Lower leg skin (tissue), 3 donors: ENCODE results near the gene ERC1.

Source experiments
- CTCF ChIP-seq, 3 donors: fragments of 450-650 bp; IDR thresholded peaks; one replicate each; pipeline ENCODE4 v1.5.1; 2016; ENCODE audit warnings: antibody characterized with exemption in 3 of 3, mild to moderate bottlenecking in 3 of 3, moderate library complexity in 2 of 3
- POLR2A ChIP-seq, 2 donors: fragments of 450-650 bp; IDR thresholded peaks; one replicate each; pipeline ENCODE4 v1.6.1; 2016 to 2017; ENCODE audit warnings: antibody characterized with exemption in 2 of 2, mild to moderate bottlenecking in 1 of 2, moderate library complexity in 1 of 2

DNA sequence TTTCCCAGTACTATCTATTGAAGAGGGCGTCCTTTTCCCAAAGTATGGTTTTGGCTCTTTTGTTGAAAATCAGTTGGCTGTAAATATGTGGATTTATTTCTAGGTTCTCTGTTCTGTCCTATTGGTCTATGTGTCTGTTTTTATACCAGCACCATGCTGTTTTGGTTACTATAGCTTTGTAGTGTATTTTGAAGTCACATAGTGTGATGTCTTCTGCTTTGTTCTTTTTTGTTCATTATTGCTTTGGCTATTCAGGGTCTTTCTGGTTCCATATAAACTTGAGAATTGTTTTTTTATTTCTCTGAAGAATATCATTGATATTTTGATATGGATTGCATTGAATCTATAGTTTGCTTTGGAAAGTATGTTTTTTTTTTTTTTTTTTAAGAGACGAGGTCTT is 67.4 kb downstream of the ERC1 start:
- no peak for TF ChIP-seq CTCF (IDR thresholded peaks at IDR 0.05)
- TF ChIP-seq POLR2A (IDR thresholded peaks at IDR 0.05), result no peak
